ENCODE measurements around the gene SHOC2. TPM values are rescaled to one million over a fixed set of nuclear protein-coding genes. Genes with fewer than 3 reads are reported as not detected.

SHOC2 gene
- total and polyA plus RNA-seq, 11 donors: 17.9 to 58.4 (median 43.3) TPM

DNA sequence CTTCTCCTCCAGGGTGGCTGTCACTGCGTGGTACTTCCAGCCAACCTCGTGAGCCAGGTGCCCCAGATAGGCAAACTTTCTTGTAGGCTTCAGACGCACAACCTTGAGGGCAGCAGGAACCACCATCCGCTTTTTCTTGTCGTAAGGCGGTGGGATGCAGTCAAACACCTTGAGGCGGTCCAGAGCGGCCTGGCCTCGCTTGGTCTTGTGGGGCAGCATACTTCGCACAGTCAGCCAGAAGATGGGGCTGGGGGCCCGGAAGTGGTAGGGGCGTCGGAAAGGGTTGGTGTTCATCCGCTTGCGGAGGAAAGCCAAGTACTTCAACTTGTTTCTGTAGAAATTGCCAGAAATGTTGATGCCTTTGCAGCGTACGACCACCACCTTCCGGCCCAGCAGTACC is 17.4 kb downstream of the SHOC2 start:
- no peak for ATAC-seq
- Histone ChIP-seq H3K9me3 (no peaks in the 10 kb centered on the region), H3K27ac (no peak overlapping the region), H3K36me3 (peaks cover 0 to 10% (median 0%) of the 10 kb centered on the region in 9 donors), H3K4me3 (no peak overlapping the region), H3K4me1 (peaks cover 0 to 20% (median 12%) of the 10 kb centered on the region in 12 donors), H3K27me3 (no peaks in the 10 kb centered on the region)
- TF ChIP-seq POLR2A (IDR thresholded peaks at IDR 0.05) (no peak), CTCF (IDR thresholded peaks at IDR 0.05) (no peak)
- peak in 1 of 5 donors; percentile 36 for DNase-seq
- 96 to 98% (median 97%) methylated on average over 18 of the region's 18 CpGs for WGBS, 4 donors
- intact Hi-C loops (cut with DNase I): no loop called here

GRCh38 chr10:110939419-110939818 is 20.0 kb downstream of the SHOC2 start:
- TF ChIP-seq CTCF (IDR thresholded peaks at IDR 0.05) (no peak), POLR2A (IDR thresholded peaks at IDR 0.05) (no peak)
- Histone ChIP-seq H3K36me3 (peaks cover 0 to 19% (median 0%) of the 10 kb centered on the region in 9 donors), H3K4me1 (peaks cover 0 to 24% (median 3%) of the 10 kb centered on the region in 12 donors), H3K4me3 (no peak overlapping the region), H3K27ac (no peak overlapping the region), H3K9me3 (peaks cover 0 to 12% (median 0%) of the 10 kb centered on the region in 12 donors), H3K27me3 (no peaks in the 10 kb centered on the region)
- intact Hi-C loops (cut with DNase I): no loop called here
- no peak for ATAC-seq
- peak in 1 of 5 donors; percentile 16 for DNase-seq
- 95 to 97% (median 96%) methylated on average over 4 of the region's 4 CpGs for WGBS, 4 donors

- H3K9me3 ChIP-seq: peaks cover 0 to 12% (median 0%) of the 10 kb centered on the region in 12 donors
- H3K27ac ChIP-seq: peak overlapping the region in 1 of 12 donors; percentile 72
- no peak overlapping the region for H3K4me3 ChIP-seq
- no peaks in the 10 kb centered on the region for H3K27me3 ChIP-seq
- H3K36me3 ChIP-seq: peaks cover 0 to 14% (median 0%) of the 10 kb centered on the region in 9 donors
- intact Hi-C loops (cut with DNase I): no loop called here
- DNase-seq (no peak), ATAC-seq (peak; percentile 41 to 77 (median 62))
- no peak for TF ChIP-seq CTCF (IDR thresholded peaks at IDR 0.05)
- no peak for TF ChIP-seq POLR2A (IDR thresholded peaks at IDR 0.05)
- H3K4me1 ChIP-seq: peaks cover 0 to 34% (median 17%) of the 10 kb centered on the region in 12 donors
- WGBS, 4 donors: 40 to 57% (median 48%) methylated on average over 5 of the region's 5 CpGs
These were observed 25.5 kb downstream of the SHOC2 start for GRCh38 chr10:110944792-110945396.

GRCh38 chr10:110946496-110946895 is 27.1 kb downstream of the SHOC2 start:
- ATAC-seq (no peak), DNase-seq (no peak)
- Histone ChIP-seq H3K4me1 (peaks cover 0 to 33% (median 17%) of the 10 kb centered on the region in 12 donors), H3K9me3 (peaks cover 0 to 12% (median 0%) of the 10 kb centered on the region in 12 donors), H3K36me3 (peaks cover 0 to 12% (median 0%) of the 10 kb centered on the region in 9 donors), H3K27me3 (no peaks in the 10 kb centered on the region), H3K27ac (no peak overlapping the region), H3K4me3 (no peak overlapping the region)
- intact Hi-C loops (cut with DNase I): no loop called here
- WGBS, 4 donors: 71 to 90% (median 86%) methylated on average over 1 of the region's 1 CpG
- no peak for TF ChIP-seq CTCF (IDR thresholded peaks at IDR 0.05)
- TF ChIP-seq POLR2A (IDR thresholded peaks at IDR 0.05): no peak
